CD4-positive, alpha-beta memory T cell (primary cell): ENCODE measurements around the gene TLNRD1. TPM values are rescaled to one million over a fixed set of nuclear protein-coding genes. Genes with fewer than 3 reads are reported as not detected.
A peak's percentile ranks its signal among the peaks of the same experiment; 100 is the strongest.

Source experiments
- CTCF ChIA-PET: fragments of 350-600 bp; sonication (Branson Sonifier 250); formaldehyde crosslinking; loops from one replicate; lab custom pipeline; 2021; ENCODE audit warnings: inconsistent platforms; ENCODE audit not compliant: partially characterized antibody; lab: Charles Lee
- POLR2A ChIA-PET: fragments of 350-600 bp; sonication (Branson Sonifier 250); formaldehyde crosslinking; loops from one replicate; lab custom pipeline; 2021; ENCODE audit not compliant: partially characterized antibody; lab: Charles Lee
- DNase-seq, 5 donors: peaks; one replicate each; pipeline versions ENCODE4 v3.0.0 to v3.0.0-alpha.2; 2020 to 2022; ENCODE audit warnings: mixed read lengths in 1 of 5
- H3K27ac ChIP-seq: one replicate; pipeline ENCODE4 v1.7.0; 2013; ENCODE audit warnings: low read depth, low read length
- H3K27me3 ChIP-seq: 2 replicates; pipeline ENCODE4 v1.7.0; 2013; ENCODE audit warnings: mild to moderate bottlenecking, low read length, moderate library complexity; ENCODE audit not compliant: insufficient read depth
- H3K36me3 ChIP-seq: 2 replicates; pipeline ENCODE4 v1.7.0; 2013; ENCODE audit warnings: mild to moderate bottlenecking, low read length, moderate library complexity; ENCODE audit not compliant: insufficient read depth
- H3K4me1 ChIP-seq: 2 replicates; pipeline ENCODE4 v1.7.0; 2013; ENCODE audit warnings: mild to moderate bottlenecking, low read length, moderate library complexity; ENCODE audit not compliant: insufficient read depth
- H3K4me3 ChIP-seq, 2 donors: one replicate each; pipeline ENCODE4 v1.7.0; 2013; ENCODE audit warnings: low read length in 2 of 2, mild to moderate bottlenecking in 1 of 2
- H3K9me3 ChIP-seq, 2 donors: one replicate each; pipeline ENCODE4 v1.7.0; 2013; ENCODE audit warnings: low read length in 2 of 2, control low read depth in 1 of 2; ENCODE audit not compliant: control insufficient read depth in 1 of 2
- H3K27ac Mint-ChIP-seq, 7 donors: one replicate each; pipeline ENCODE4 v1.8.0; 2020 to 2021; ENCODE audit warnings: mixed read lengths in 7 of 7, mild to moderate bottlenecking in 6 of 7, inconsistent platforms in 3 of 7, moderate library complexity in 3 of 7
- H3K27me3 Mint-ChIP-seq, 2 donors: one replicate each; pipeline ENCODE4 v1.8.0; 2020 to 2021; ENCODE audit warnings: mixed read lengths in 2 of 2
- H3K36me3 Mint-ChIP-seq, 2 donors: one replicate each; pipeline ENCODE4 v1.8.0; 2020 to 2021; ENCODE audit warnings: mixed read lengths in 2 of 2, inconsistent platforms in 1 of 2, mild to moderate bottlenecking in 1 of 2
- H3K4me1 Mint-ChIP-seq, 4 donors: one replicate each; pipeline ENCODE4 v1.8.0; 2020 to 2021; ENCODE audit warnings: mixed read lengths in 4 of 4, mild to moderate bottlenecking in 1 of 4
- H3K4me3 Mint-ChIP-seq, 8 donors: one replicate each; pipeline ENCODE4 v1.8.0; 2020 to 2021; ENCODE audit warnings: mixed read lengths in 8 of 8, mild to moderate bottlenecking in 7 of 8, moderate library complexity in 6 of 8, inconsistent platforms in 3 of 8
- H3K9me3 Mint-ChIP-seq, 8 donors: one replicate each; pipeline ENCODE4 v1.8.0; 2020 to 2021; ENCODE audit warnings: mixed read lengths in 8 of 8, mild to moderate bottlenecking in 5 of 8, inconsistent platforms in 3 of 8, moderate library complexity in 1 of 8
- intact Hi-C: fragments of 100-400 bp; cut with micrococcal nuclease; formaldehyde crosslinking; loops from one replicate; pipeline ENCODE4 v1.15.1; 2023
- polyA plus RNA-seq, 2 donors: library from polyadenylated mRNA; unstranded; fragments of 300-500 nt; fragmentation: Illumina TruSeq; gene quantifications; one replicate each; pipeline ENCODE4 v1.2.3, GENCODE V29; 2021
- total RNA-seq, 2 experiments: library from RNA; stranded (reverse); gene quantifications; one replicate each; pipeline ENCODE4 v1.2.3, GENCODE V29; 2021

TLNRD1 gene
- total and polyA plus RNA-seq, 4 experiments from 2014 or later, result 2.4 to 29.8 (median 17.5) TPM

DNA sequence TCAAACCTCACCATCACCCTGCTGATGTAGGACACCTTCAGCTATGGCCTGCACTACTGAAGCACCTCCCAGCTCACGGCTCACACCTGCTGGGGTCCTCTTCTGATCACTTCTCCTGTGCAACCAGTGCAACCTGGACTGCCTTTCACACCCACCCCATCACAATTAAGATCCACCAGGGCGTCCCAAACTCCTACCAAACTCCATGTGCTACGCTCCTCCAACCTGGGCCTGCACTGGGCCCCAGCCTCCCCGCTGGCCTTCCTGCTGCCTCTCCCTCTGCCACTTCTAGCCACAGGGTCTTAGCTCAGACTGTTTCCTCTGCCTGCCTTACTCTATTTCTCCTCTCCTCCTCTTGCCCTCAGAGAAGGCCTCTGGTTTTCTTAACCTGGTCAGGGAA lies 23.9 kb upstream of the TLNRD1 start:
- no peaks in the 10 kb centered on the region for H3K27me3 ChIP-seq
- Mint-ChIP-seq H3K4me3 (no peak overlapping the region), H3K4me1 (peaks cover 26 to 49% (median 32%) of the 10 kb centered on the region in 4 donors), H3K9me3 (no peaks in the 10 kb centered on the region), H3K27ac (peak overlapping the region in 6 of 7 donors; percentile 42 to 87 (median 77)), H3K27me3 (no peaks in the 10 kb centered on the region), H3K36me3 (peaks cover 35 to 53% of the 10 kb centered on the region in 2 donors)
- no peaks in the 10 kb centered on the region for H3K9me3 ChIP-seq
- no peak overlapping the region for H3K27ac ChIP-seq
- ChIA-PET POLR2A (interaction anchor here (0.6 kb wide), 2 partner anchors 8 kb away, joined by 3 read pairs; no protein-coding TSS in a partner anchor), CTCF (interaction anchor here (0.9 to 3.2 kb wide), 5 partner anchors 9 to 289 kb away, joined by 3 to 33 read pairs (median 6); no protein-coding TSS in a partner anchor)
- H3K4me3 ChIP-seq, result no peak overlapping the region
- intact Hi-C loops, result loop anchor here (1.0 to 10.0 kb wide), 2 partner anchors 131 to 428 kb away; no protein-coding TSS in a partner anchor
- peaks cover 28% of the 10 kb centered on the region for H3K36me3 ChIP-seq
- peaks cover 16% of the 10 kb centered on the region for H3K4me1 ChIP-seq
- DNase-seq, result no peak

DNA sequence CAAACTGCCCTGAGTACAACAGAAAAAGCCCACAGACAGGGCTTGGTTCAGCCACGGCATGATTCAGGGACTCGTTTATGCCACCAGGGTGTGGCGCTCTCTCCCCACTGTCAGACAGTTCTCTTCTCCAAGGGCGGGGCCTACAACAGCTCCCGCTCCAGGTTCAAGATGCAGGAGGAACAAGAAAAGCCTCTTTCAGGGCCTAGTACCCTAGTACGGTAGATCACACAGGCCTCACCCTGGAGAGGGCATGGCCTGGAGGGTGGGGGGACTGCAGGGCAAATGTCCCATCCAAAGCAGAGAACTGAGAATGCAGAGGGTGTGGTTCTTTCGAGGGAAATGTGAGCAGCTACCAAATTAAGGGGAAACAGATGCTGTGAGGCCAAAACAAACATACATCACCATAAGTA lies 23.1 kb upstream of the TLNRD1 start:
- peak in 1 of 5 donors; percentile 29 for DNase-seq
- Mint-ChIP-seq H3K4me1 (peaks cover 30 to 53% (median 39%) of the 10 kb centered on the region in 4 donors), H3K27me3 (no peaks in the 10 kb centered on the region), H3K9me3 (no peaks in the 10 kb centered on the region), H3K36me3 (peaks cover 35 to 55% of the 10 kb centered on the region in 2 donors), H3K27ac (peak overlapping the region; percentile 5 to 85 (median 80)), H3K4me3 (no peak overlapping the region)
- no peak overlapping the region for H3K27ac ChIP-seq
- intact Hi-C loops, result loop anchor here (1.0 to 10.0 kb wide), 2 partner anchors 131 to 427 kb away; no protein-coding TSS in a partner anchor
- H3K27me3 ChIP-seq, result no peaks in the 10 kb centered on the region
- ChIA-PET CTCF (interaction anchor here (0.6 to 3.2 kb wide), 8 partner anchors 9 to 289 kb away, joined by 3 to 33 read pairs (median 4); no protein-coding TSS in a partner anchor), POLR2A (interaction anchor here (1.3 kb wide), 1 partner anchor 24 kb away, joined by 3 read pairs; no protein-coding TSS in a partner anchor)
- H3K36me3 ChIP-seq, result peaks cover 28% of the 10 kb centered on the region
- H3K4me3 ChIP-seq, result no peak overlapping the region
- H3K9me3 ChIP-seq, result no peaks in the 10 kb centered on the region
- H3K4me1 ChIP-seq, result peaks cover 16% of the 10 kb centered on the region

GRCh38 chr15:80978685-80979329 lies 21.9 kb upstream of the TLNRD1 start:
- POLR2A ChIA-PET, result interaction anchor here (1.2 kb wide), 1 partner anchor 10 kb away, joined by 3 read pairs; no protein-coding TSS in a partner anchor
- peaks cover 39 to 60% of the 10 kb centered on the region in 2 donors for H3K36me3 Mint-ChIP-seq
- peaks cover 21% of the 10 kb centered on the region for H3K4me1 ChIP-seq
- H3K27ac ChIP-seq, result no peak overlapping the region
- H3K27me3 Mint-ChIP-seq, result no peaks in the 10 kb centered on the region
- no peaks in the 10 kb centered on the region for H3K9me3 Mint-ChIP-seq
- H3K9me3 ChIP-seq, result no peaks in the 10 kb centered on the region
- H3K27me3 ChIP-seq, result no peaks in the 10 kb centered on the region
- DNase-seq, result no peak
- H3K4me3 ChIP-seq, result no peak overlapping the region
- no peak overlapping the region for H3K4me3 Mint-ChIP-seq
- H3K4me1 Mint-ChIP-seq, result peaks cover 35 to 59% (median 45%) of the 10 kb centered on the region in 4 donors
- intact Hi-C loops, result loop anchor here (10.0 kb wide), 1 partner anchor 426 kb away; no protein-coding TSS in a partner anchor
- CTCF ChIA-PET, result interaction anchor here (1.0 to 2.4 kb wide), 5 partner anchors 9 to 287 kb away, joined by 3 to 21 read pairs (median 3); no protein-coding TSS in a partner anchor
- peaks cover 28% of the 10 kb centered on the region for H3K36me3 ChIP-seq
- H3K27ac Mint-ChIP-seq, result peak overlapping the region in 1 of 7 donors; percentile 42

DNA sequence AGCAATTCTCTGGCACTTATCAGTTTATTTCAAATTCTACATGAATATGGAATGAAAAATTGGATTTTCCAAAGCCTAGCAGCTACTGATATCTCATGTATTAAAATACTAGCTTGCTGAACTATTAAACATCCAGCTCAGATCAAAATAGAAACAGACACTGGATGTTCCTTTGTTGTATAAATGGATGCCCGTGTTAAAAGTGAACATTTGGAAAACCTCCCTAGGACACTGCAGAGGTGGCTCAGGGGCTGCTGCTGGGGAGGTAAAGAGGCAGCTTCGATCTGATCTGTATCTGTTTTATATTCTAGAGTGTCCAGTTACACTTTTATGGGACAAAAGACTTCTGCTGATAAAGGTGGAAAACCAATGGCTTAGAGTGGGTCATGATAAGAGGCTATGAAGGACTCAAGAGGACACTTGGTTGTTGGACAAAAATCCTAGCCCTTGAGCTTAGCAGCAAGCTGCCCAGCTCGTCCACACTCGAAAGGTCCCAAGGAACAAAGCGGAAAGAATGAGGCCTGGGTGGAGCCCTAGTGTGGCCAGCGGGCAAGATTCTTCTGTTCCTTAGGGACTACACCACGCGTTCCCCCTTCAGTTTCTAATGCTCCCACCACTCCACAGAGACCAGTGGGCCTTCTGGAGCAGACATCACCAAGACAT lies 21.1 kb upstream of the TLNRD1 start:
- ChIA-PET CTCF (interaction anchor here (0.8 to 2.4 kb wide), 6 partner anchors 10 to 524 kb away, joined by 3 to 21 read pairs (median 4); no protein-coding TSS in a partner anchor), POLR2A (interaction anchor here (0.6 to 1.2 kb wide), 2 partner anchors 9 to 20 kb away, joined by 3 to 4 read pairs; no protein-coding TSS in a partner anchor)
- Mint-ChIP-seq H3K4me1 (peaks cover 38 to 62% (median 50%) of the 10 kb centered on the region in 4 donors), H3K27me3 (no peaks in the 10 kb centered on the region), H3K9me3 (no peaks in the 10 kb centered on the region), H3K36me3 (peaks cover 39 to 65% of the 10 kb centered on the region in 2 donors), H3K4me3 (no peak overlapping the region), H3K27ac (peak overlapping the region in 2 of 7 donors; percentile 3 to 32)
- intact Hi-C loops, result loop anchor here (10.0 kb wide), 2 partner anchors 285 to 425 kb away; partner anchors contain the start of gene ABHD17C
- DNase-seq, result no peak
- Histone ChIP-seq H3K9me3 (no peaks in the 10 kb centered on the region), H3K27ac (no peak overlapping the region), H3K4me3 (no peak overlapping the region), H3K4me1 (peaks cover 21% of the 10 kb centered on the region), H3K27me3 (no peaks in the 10 kb centered on the region), H3K36me3 (peaks cover 28% of the 10 kb centered on the region)

DNA sequence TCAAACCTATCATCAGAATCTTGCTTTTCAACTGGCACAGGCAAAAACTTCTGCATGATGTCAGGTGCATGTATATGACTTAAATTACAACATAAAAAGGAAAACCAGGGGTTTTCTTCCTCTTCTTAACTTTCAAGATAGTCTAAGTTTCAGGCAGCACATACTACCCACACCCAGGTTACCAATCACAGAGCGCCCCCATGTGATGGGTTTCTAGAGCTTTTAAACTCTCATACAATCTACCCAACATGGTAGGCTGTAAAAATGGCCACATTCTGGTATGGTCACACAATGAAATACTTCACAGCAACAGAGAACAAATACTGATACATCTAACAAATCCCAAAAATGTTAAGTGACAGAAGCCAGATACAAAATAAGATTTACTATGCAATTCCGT lies 18.5 kb upstream of the TLNRD1 start:
- peaks cover 37% of the 10 kb centered on the region for H3K4me1 ChIP-seq
- H3K4me1 Mint-ChIP-seq, result peaks cover 44 to 63% (median 56%) of the 10 kb centered on the region in 4 donors
- H3K36me3 Mint-ChIP-seq, result peaks cover 34 to 64% of the 10 kb centered on the region in 2 donors
- no peaks in the 10 kb centered on the region for H3K27me3 Mint-ChIP-seq
- DNase-seq, result no peak
- POLR2A ChIA-PET, result interaction anchor here (0.6 to 1.2 kb wide), 2 partner anchors 18 to 20 kb away, joined by 3 to 6 read pairs; partner anchors contain the start of gene TLNRD1
- peaks cover 28% of the 10 kb centered on the region for H3K36me3 ChIP-seq
- H3K4me3 Mint-ChIP-seq, result no peak overlapping the region
- H3K9me3 ChIP-seq, result no peaks in the 10 kb centered on the region
- CTCF ChIA-PET, result interaction anchor here (1.0 to 1.7 kb wide), 2 partner anchors 126 to 284 kb away, joined by 3 to 4 read pairs; no protein-coding TSS in a partner anchor
- no peak overlapping the region for H3K27ac ChIP-seq
- peak overlapping the region in 4 of 7 donors; percentile 6 to 79 (median 40) for H3K27ac Mint-ChIP-seq
- H3K9me3 Mint-ChIP-seq, result no peaks in the 10 kb centered on the region
- no peaks in the 10 kb centered on the region for H3K27me3 ChIP-seq
- intact Hi-C loops, result loop anchor here (10.0 kb wide), 1 partner anchor 287 kb away; the partner anchor contains the start of gene ABHD17C
- H3K4me3 ChIP-seq, result no peak overlapping the region

GRCh38 chr15:80982839-80983238 lies 17.9 kb upstream of the TLNRD1 start:
- Mint-ChIP-seq H3K9me3 (no peaks in the 10 kb centered on the region), H3K36me3 (peaks cover 32 to 58% of the 10 kb centered on the region in 2 donors), H3K27ac (peak overlapping the region in 1 of 7 donors; percentile 25), H3K4me3 (no peak overlapping the region), H3K4me1 (peaks cover 42 to 61% (median 54%) of the 10 kb centered on the region in 4 donors), H3K27me3 (no peaks in the 10 kb centered on the region)
- no peaks in the 10 kb centered on the region for H3K27me3 ChIP-seq
- intact Hi-C loops, result loop anchor here (10.0 kb wide), 1 partner anchor 288 kb away; the partner anchor contains the start of gene ABHD17C
- no peak for DNase-seq
- CTCF ChIA-PET, result interaction anchor here (1.0 to 1.7 kb wide), 2 partner anchors 125 to 283 kb away, joined by 3 to 4 read pairs; no protein-coding TSS in a partner anchor
- H3K4me3 ChIP-seq, result no peak overlapping the region
- no peaks in the 10 kb centered on the region for H3K9me3 ChIP-seq
- peaks cover 36% of the 10 kb centered on the region for H3K4me1 ChIP-seq
- no peak overlapping the region for H3K27ac ChIP-seq
- POLR2A ChIA-PET, result interaction anchor here (0.6 to 1.2 kb wide), 2 partner anchors 18 to 19 kb away, joined by 3 to 6 read pairs; partner anchors contain the start of gene TLNRD1
- H3K36me3 ChIP-seq, result peaks cover 26% of the 10 kb centered on the region
